Colon (tissue), 2 donors: ENCODE results near the gene SCYL2.

Experiments used
- FAIRE-seq: peaks from 2 replicates; lab custom pipeline; 2012; peaks lifted over from hg19 to GRCh38; lab: Jason Lieb, UNC
- donor health status: control.
- donor health status: control.

The SCYL2 gene

DNA sequence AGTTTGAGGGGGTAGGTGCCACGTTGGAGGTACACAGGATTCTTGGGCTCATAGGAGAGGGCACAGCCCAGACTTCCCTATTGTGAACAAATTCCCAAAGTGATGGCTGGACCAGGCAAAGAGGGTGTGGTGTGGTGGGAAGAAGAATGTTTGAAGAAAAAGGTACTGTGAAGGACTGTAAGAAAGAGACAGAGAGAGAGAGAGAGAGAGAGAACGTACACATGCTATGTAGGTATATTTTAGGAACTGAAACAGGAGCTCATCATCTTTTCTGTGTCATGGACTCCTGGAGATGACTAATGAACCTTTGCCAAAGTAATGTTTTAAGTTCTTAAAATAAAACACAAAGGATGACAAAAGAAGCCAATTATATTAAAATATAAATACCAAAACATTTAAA, 114.4 kb downstream of the SCYL2 start:
- no peak for FAIRE-seq

DNA sequence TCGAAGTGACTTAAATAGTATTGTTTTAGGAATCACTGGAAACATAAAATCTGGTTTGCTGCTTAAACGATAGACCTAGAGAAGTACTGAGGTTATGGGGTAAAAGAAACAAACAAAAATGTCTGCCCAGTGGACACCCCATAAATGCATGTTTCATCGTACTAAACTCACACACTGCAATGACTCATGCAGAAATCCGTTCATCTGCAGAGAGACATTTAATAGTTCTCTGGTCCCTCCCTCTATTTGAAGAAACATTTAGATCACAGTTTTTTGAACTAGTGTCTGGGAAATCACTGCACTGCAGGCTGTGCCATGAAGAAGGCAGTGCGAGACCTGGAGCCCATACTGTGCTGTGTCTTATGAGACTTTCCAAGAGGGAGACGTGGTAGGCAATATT, 115.4 kb downstream of the SCYL2 start:
- no peak for FAIRE-seq

DNA sequence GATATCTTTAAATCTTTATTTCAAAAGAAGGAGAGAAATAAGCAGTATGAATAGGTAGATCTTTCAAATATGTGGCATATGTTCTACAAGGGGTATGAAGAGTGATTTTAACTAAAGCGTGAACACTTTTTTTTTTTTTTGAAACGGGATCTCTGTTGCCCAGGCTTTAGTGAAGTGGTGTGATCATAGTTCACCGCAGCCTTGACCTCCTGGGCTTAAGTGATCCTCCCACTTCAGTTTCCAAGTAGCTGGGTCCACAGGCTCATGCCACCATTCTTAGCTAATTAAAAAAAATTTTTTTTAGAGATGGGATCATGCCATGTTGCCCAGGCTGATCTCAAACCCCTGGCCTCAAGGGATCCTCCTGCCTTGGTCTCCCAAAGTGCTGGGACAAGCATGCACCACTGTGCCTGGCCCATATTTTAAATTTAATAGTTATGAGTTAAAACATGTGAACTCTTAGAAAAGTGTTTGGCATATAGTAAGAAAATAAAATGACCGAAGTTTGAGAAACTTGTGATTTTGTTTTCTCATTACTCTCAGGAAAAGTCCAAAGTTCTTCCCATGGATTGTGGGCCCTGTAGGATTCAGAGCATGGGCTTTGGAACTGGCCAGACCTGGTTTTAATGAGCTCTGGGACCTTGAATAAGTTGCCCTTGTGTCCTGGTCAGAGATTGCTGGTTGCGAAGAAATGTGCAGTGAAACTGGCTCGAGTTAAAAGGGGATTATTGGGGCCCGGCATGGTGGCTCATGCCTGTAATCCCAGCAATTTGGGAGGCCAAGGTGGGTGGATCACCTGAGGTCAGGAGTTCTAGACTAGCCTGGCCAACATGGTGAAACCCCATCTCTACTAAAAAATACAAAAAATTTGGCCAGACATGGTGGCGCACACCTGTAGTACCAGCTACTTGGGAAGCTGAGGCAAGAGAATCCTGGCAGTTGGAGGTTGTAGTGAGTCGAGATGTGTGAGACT, 116.9 kb downstream of the SCYL2 start:
- FAIRE-seq: no peak

DNA sequence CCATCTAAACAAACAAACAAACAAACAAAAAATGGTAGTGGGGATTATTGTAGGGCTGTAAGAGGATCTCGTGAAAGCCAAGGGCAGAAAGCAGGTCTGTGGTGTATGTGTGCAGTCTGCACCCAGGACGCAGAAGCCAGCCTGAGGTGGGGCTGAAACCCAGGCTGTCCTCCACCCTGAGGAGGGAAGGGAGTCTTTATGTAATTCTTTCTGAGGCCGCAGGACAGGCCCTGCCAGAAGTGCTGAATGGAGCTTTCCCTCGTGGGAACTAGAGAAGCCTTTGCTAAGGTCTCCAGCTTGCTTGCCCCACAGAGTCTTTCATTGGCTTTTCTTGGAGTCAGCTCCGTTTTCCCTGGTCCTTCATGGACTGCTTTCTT, 117.6 kb downstream of the SCYL2 start:
- no peak for FAIRE-seq

DNA sequence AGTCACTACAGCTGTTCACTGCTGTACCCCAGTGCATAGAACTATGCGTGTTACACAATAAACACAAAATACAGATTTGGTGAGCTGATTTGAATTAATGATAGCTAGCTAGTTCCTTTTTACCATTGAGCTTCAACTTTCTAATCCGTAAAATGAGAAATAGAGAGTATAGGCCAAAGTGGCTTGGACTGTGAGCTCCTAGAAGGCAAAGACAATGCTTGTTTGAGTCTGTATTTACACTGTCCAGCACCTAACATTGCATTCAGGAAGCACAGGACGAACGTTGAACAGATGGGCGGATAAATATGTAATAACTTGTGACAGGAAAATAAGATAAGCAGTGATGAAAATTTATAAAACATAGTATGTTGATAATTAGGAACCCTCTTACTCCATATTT, 121.4 kb downstream of the SCYL2 start:
- no peak for FAIRE-seq
